Calu3 (cell line): ENCODE data around the gene CRELD2. TPM values are rescaled to one million over a fixed set of nuclear protein-coding genes. Genes with fewer than 3 reads are reported as not detected.
"Not testable (repeated sequence)": the region's sequence is repeated elsewhere in the genome, so short reads cannot be mapped to it uniquely, and the experiment has no call there.

Experiments used
- BruUV-seq: library from RNA; stranded (reverse); fragments of 400-500 nt; replicated peaks from 2 replicates; lab custom pipeline; 2021; lab: Mats Ljungman, UMichigan
- CTCF ChIA-PET: fragments of 300-600 bp; sonication (Branson Sonifier 250); formaldehyde crosslinking; loops from one replicate; lab custom pipeline; 2022; ENCODE audit warnings: antibody characterized with exemption; lab: Charles Lee
- DNase-seq: peaks from one replicate; pipeline ENCODE4 v3.0.0; 2022
- H3K27ac Mint-ChIP-seq: one replicate; pipeline ENCODE4 v1.8.0; 2022; ENCODE audit warnings: mixed read lengths; ENCODE audit not compliant: unreplicated experiment
- H3K27me3 Mint-ChIP-seq: one replicate; pipeline ENCODE4 v1.8.0; 2022; ENCODE audit warnings: mixed read lengths; ENCODE audit not compliant: unreplicated experiment
- H3K36me3 Mint-ChIP-seq: one replicate; pipeline ENCODE4 v1.8.0; 2022; ENCODE audit warnings: mild to moderate bottlenecking, moderate library complexity, mixed read lengths; ENCODE audit not compliant: insufficient read depth, unreplicated experiment
- H3K4me1 Mint-ChIP-seq: one replicate; pipeline ENCODE4 v1.8.0; 2022; ENCODE audit warnings: mild to moderate bottlenecking, low read depth, mixed read lengths; ENCODE audit not compliant: unreplicated experiment
- H3K4me3 Mint-ChIP-seq: one replicate; pipeline ENCODE4 v1.8.0; 2022; ENCODE audit warnings: mild to moderate bottlenecking, low read depth, moderate library complexity, mixed read lengths; ENCODE audit not compliant: unreplicated experiment
- H3K9me3 Mint-ChIP-seq: one replicate; pipeline ENCODE4 v1.8.0; 2022; ENCODE audit warnings: low read depth, mixed read lengths; ENCODE audit not compliant: unreplicated experiment
- intact Hi-C: fragments of 100-400 bp; cut with micrococcal nuclease; formaldehyde crosslinking; loops from one replicate; pipeline ENCODE4 v1.10.0; 2022; ENCODE audit not compliant: unreplicated experiment
- total RNA-seq: library from RNA; stranded (reverse); gene quantifications from 2 replicates; pipeline ENCODE4 v1.2.3, GENCODE V29; 2022
- TF ChIP-seq, protein P1 (sequence below): fragments of 200-600 bp; IDR thresholded peaks from one replicate; pipeline ENCODE4 v1.8.0; 2022; ENCODE audit warnings: antibody characterized with exemption; ENCODE audit not compliant: unreplicated experiment

Gene CRELD2
- total RNA-seq, 1 experiment from 2014 or later, result 64.6 TPM

DNA sequence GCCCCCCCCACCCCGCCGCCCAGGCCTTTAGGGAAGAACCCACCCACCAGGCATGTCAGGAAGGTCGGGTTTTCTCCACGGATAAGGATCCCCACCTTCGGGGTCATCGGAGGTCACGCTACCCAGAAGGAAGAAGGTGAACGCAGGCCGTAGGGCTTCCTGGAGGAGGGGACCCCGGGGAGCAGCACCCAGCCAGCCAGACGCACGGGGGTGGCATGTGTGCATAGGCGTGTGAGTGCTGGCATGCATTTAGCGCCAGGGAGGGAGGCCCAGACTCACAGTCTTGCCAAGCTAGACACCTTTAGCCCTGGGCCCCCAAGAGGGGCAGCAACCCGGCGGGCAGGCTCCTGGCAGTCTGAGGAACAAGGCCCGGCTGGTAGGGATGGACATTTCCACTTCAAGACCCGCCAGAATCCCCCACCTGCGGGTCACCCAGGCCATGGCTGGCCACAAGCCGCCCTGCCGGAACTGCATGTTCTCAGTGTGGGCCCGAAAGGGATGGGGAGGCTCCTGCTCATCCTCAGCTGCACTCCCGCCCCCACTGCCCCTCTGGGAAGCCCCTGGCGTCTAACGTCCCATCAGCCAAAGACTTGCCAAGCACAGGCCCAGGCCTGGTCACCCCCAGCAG is 25.5 kb downstream of the CRELD2 start:
- no peak for DNase-seq
- Mint-ChIP-seq H3K27me3 (no peaks in the 10 kb centered on the region), H3K27ac (no peak overlapping the region), H3K36me3 (peaks cover 17% of the 10 kb centered on the region), H3K4me3 (no peak overlapping the region), H3K9me3 (no peaks in the 10 kb centered on the region), H3K4me1 (peaks cover 8% of the 10 kb centered on the region)
- TF ChIP-seq, protein P1, sequence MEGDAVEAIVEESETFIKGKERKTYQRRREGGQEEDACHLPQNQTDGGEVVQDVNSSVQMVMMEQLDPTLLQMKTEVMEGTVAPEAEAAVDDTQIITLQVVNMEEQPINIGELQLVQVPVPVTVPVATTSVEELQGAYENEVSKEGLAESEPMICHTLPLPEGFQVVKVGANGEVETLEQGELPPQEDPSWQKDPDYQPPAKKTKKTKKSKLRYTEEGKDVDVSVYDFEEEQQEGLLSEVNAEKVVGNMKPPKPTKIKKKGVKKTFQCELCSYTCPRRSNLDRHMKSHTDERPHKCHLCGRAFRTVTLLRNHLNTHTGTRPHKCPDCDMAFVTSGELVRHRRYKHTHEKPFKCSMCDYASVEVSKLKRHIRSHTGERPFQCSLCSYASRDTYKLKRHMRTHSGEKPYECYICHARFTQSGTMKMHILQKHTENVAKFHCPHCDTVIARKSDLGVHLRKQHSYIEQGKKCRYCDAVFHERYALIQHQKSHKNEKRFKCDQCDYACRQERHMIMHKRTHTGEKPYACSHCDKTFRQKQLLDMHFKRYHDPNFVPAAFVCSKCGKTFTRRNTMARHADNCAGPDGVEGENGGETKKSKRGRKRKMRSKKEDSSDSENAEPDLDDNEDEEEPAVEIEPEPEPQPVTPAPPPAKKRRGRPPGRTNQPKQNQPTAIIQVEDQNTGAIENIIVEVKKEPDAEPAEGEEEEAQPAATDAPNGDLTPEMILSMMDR, result no peak
- BruUV-seq, result no TSS peak
- intact Hi-C loops, result no loop called here
- CTCF ChIA-PET, result interaction anchor here (0.6 kb wide), 1 partner anchor 84 kb away, joined by 5 read pairs; no protein-coding TSS in a partner anchor

GRCh38 chr22:49944399-49944891 is 26.0 kb downstream of the CRELD2 start:
- no peak for DNase-seq
- intact Hi-C loops, result no loop called here
- Mint-ChIP-seq H3K27me3 (no peaks in the 10 kb centered on the region), H3K4me3 (no peak overlapping the region), H3K9me3 (no peaks in the 10 kb centered on the region), H3K27ac (no peak overlapping the region), H3K4me1 (peaks cover 8% of the 10 kb centered on the region), H3K36me3 (peaks cover 22% of the 10 kb centered on the region)
- CTCF ChIA-PET, result no interaction called here
- TF ChIP-seq, protein P1, result no peak
- no TSS peak for BruUV-seq

DNA sequence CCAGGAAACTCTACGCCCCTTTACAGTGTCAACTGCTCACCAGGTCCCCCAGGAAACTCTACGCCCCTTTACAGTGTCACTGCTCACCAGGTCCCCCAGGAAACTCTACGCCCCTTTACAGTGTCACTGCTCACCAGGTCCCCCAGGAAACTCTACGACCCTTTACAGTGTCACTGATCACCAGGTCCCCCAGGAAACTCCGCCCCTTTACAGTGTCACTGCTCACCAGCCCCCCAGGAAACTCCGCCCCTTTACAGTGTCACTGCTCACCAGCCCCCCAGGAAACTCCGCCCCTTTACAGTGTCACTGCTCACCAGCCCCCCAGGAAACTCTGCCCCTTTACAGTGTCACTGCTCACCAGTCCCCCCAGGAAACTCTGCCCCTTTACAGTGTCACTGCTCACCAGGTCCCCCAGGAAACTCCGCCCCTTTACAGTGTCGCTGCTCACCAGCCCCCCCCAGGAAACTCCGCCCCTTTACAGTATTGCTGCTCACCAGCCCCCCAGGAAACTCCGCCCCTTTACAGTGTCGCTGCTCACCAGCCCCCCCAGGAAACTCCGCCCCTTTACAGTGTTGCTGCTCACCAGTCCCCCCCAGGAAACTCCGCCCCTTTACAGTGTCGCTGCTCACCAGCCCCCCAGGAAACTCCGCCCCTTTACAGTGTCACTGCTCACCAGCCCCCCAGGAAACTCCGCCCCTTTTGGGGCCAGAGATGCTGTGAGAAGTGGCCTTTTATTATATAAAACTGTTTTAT is 26.8 kb downstream of the CRELD2 start:
- CTCF ChIA-PET, H3K4me1 Mint-ChIP-seq, BruUV-seq, H3K9me3 Mint-ChIP-seq, DNase-seq, intact Hi-C loops, H3K4me3 Mint-ChIP-seq, H3K27me3 Mint-ChIP-seq: not testable (repeated sequence)
- H3K36me3 Mint-ChIP-seq, result peaks cover 30% of the 10 kb centered on the region
- peak overlapping the region; percentile 30 for H3K27ac Mint-ChIP-seq

DNA sequence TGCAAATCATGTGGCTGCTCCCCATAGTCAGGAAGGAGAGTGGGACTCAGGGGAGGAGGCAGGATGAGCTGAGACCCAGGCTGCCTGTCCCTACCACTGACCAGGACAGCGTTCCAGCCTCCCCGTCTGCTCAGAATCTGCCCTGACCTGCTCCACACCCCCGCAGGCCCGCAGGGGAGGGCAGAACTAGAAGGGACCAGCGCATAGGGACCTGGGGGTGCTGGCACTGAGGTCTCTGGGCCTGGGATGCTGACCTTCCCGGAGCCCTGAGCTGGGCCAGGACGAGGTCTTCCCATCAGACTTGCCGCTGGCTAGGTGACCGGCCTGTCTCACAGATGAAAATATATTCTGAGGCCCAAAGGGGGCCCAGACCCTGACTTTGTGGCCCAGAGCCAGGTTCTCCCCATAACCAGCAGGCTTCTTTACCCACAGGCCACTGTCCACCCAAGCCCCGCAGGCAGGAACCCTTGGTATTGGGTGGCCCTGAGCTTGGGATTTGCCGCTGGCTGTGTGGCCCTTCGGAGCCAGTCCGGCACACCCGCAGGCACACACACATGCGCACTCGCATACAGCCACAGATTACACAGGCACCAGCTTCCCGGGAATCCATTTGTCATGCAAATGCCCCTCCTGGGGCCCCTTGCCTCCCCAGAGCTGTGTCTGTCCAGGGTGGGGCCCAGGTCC is 28.3 kb downstream of the CRELD2 start:
- no peak for DNase-seq
- no peak overlapping the region for H3K4me3 Mint-ChIP-seq

More for the DNA sequence above, 28.3 kb downstream of the CRELD2 start:
- H3K9me3 Mint-ChIP-seq, result no peaks in the 10 kb centered on the region
- no peak overlapping the region for H3K27ac Mint-ChIP-seq
- intact Hi-C loops, result no loop called here
- CTCF ChIA-PET, result interaction anchor here (0.5 to 1.1 kb wide), 5 partner anchors 11 to 220 kb away, joined by 3 to 11 read pairs (median 3); no protein-coding TSS in a partner anchor
- peaks cover 45% of the 10 kb centered on the region for H3K36me3 Mint-ChIP-seq
- H3K4me1 Mint-ChIP-seq, result peaks cover 8% of the 10 kb centered on the region
- no peaks in the 10 kb centered on the region for H3K27me3 Mint-ChIP-seq
- TF ChIP-seq, protein P1, result no peak
- no TSS peak for BruUV-seq
